Endometrial microvascular endothelial cells (primary cell): ENCODE measurements around the gene NTHL1. TPM values are rescaled to one million over a fixed set of nuclear protein-coding genes. Genes with fewer than 3 reads are reported as not detected.

ENCODE experiments used
- in situ Hi-C: cut with HindIII; loops from 2 replicates; pipeline ENCODE4 v1.10.0; 2017; ENCODE audit warnings: low sequenced_read_pairs, low pct_unique_long_range_greater_than_20kb; ENCODE audit errors: inconsistent ontology term
- total RNA-seq: library from RNA; depleted of rRNA; stranded (reverse); fragments of >200 nt; gene quantifications from one replicate; pipeline ENCODE4 v1.2.3, GENCODE V29; 2015; ENCODE audit errors: inconsistent ontology term

Gene NTHL1
- total RNA-seq, 1 donor from 2014 or later, result 38.8 TPM

- in situ Hi-C loops, result no loop called here
Observed at GRCh38 chr16:1990351-1991134, 57.1 kb downstream of the NTHL1 start.

DNA sequence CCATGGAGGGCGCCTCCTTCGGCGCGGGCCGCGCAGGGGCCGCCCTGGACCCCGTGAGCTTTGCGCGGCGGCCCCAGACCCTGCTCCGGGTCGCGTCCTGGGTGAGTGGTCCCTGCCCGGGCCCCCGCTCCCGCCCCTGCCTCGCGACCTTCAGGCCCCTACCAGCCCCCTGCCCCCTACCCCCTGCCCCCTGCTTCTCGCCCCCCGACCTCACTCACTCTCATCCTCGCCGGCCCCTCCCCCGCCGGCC, 57.6 kb downstream of the NTHL1 start:
- in situ Hi-C loops, result no loop called here

Other genes with a start within 250 kb of the NTHL1 start
- gene HAGH, start 221.0 kb downstream of the NTHL1 start, total RNA-seq, result 73.6 TPM
- 71.5 TPM for gene FAHD1, start 220.6 kb downstream of the NTHL1 start, total RNA-seq
- gene MEIOB, start 175.7 kb downstream of the NTHL1 start, total RNA-seq, result not detected
- gene HS3ST6, start 129.4 kb downstream of the NTHL1 start, total RNA-seq, result not detected
- 11.2 TPM for gene MSRB1, start 104.6 kb downstream of the NTHL1 start, total RNA-seq
- gene RPL3L, start 93.1 kb downstream of the NTHL1 start, total RNA-seq, result not detected
- 270 TPM for gene NDUFB10, start 88.3 kb downstream of the NTHL1 start, total RNA-seq
- gene RPS2, start 83.0 kb downstream of the NTHL1 start, total RNA-seq, result 2,988 TPM
- not detected for gene RNF151, start 81.0 kb downstream of the NTHL1 start, total RNA-seq
- 79.9 TPM for gene TBL3, start 75.8 kb downstream of the NTHL1 start, total RNA-seq
- gene NOXO1, start 66.4 kb downstream of the NTHL1 start, total RNA-seq, result 0.09 TPM
- gene GFER, start 63.6 kb downstream of the NTHL1 start, total RNA-seq, result 17.2 TPM
- gene SYNGR3, start 57.9 kb downstream of the NTHL1 start, total RNA-seq, result not detected
- gene ZNF598, start 38.0 kb downstream of the NTHL1 start, total RNA-seq, result 50.6 TPM
- not detected for gene NPW, start 28.0 kb downstream of the NTHL1 start, total RNA-seq
- gene NHERF2, start 20.9 kb downstream of the NTHL1 start, total RNA-seq, result 194 TPM
- 59.2 TPM for gene TSC2, start 151 bp upstream of the NTHL1 start, total RNA-seq
- gene PKD1, start 88.1 kb upstream of the NTHL1 start, total RNA-seq, result 53.8 TPM
- gene RAB26, start 100.8 kb upstream of the NTHL1 start, total RNA-seq, result 0.74 TPM
- 87.3 TPM for gene TRAF7, start 107.9 kb upstream of the NTHL1 start, total RNA-seq
- not detected for gene CASKIN1, start 148.8 kb upstream of the NTHL1 start, total RNA-seq
- 40.6 TPM for gene MLST8, start 157.6 kb upstream of the NTHL1 start, total RNA-seq
- gene BRICD5, start 163.0 kb upstream of the NTHL1 start, total RNA-seq, result 1.9 TPM
- gene PGP, start 167.0 kb upstream of the NTHL1 start, total RNA-seq, result 21.6 TPM
- gene E4F1, start 175.8 kb upstream of the NTHL1 start, total RNA-seq, result 34.6 TPM
- gene DNASE1L2, start 188.6 kb upstream of the NTHL1 start, total RNA-seq, result 0.09 TPM
- 31.7 TPM for gene ECI1, start 203.8 kb upstream of the NTHL1 start, total RNA-seq
- gene RNPS1, start 220.3 kb upstream of the NTHL1 start, total RNA-seq, result 177 TPM